SH-SY5Y (cell line): Measurements from ENCODE around the gene CRYBB3.

Experiments used
- GATA2 ChIP-seq: IDR thresholded peaks from 2 replicates; pipeline ENCODE4 v1.6.1; 2011; ENCODE audit warnings: mild to moderate bottlenecking, low read depth, low read length
- GATA3 ChIP-seq: IDR thresholded peaks from 2 replicates; pipeline ENCODE4 v1.6.1; 2011; ENCODE audit warnings: low read depth, mild to moderate bottlenecking, low read length, moderate library complexity

GRCh38 chr22:25177226-25177625, 22.4 kb upstream of the CRYBB3 start:
- no peak for TF ChIP-seq GATA3
- TF ChIP-seq GATA2 = no peak
